Mammary epithelial cell (primary cell): ENCODE measurements around the gene CMTM5.
"Not testable (repeated sequence)": the region's sequence is repeated elsewhere in the genome, so short reads cannot be mapped to it uniquely, and the experiment has no call there.

Experiments used
- CTCF ChIP-seq, 2 donors: IDR thresholded peaks in 1 of 2; conservative IDR thresholded peaks in 1 of 2; 2 replicates each; pipeline ENCODE4 v1.5.1; 2011 to 2012; ENCODE audit warnings: inconsistent platforms in 2 of 2, low read length in 2 of 2, mild to moderate bottlenecking in 2 of 2, control low read depth in 1 of 2, low read depth in 1 of 2; ENCODE audit not compliant: insufficient read depth in 1 of 2; ENCODE audit errors: extremely low read depth in 1 of 2
- EZH2 ChIP-seq: IDR thresholded peaks from 2 replicates; pipeline ENCODE4 v1.6.1; 2012; ENCODE audit warnings: low read length, inconsistent platforms, borderline replicate concordance

GRCh38 chr14:23400496-23401149 lies 23.8 kb downstream of the CMTM5 start:
- not testable (repeated sequence) for TF ChIP-seq CTCF (conservative IDR thresholded peaks at IDR 0.05 in 1 of 2, IDR thresholded peaks at IDR 0.05 in 1 of 2; ENCODE audit: extremely low read depth in 1 of 2, insufficient read depth in 1 of 2, low read depth in 1 of 2, low read length in 2 of 2); EZH2
